ENCODE results near the gene RHBDD1.

Gene RHBDD1, protein sequence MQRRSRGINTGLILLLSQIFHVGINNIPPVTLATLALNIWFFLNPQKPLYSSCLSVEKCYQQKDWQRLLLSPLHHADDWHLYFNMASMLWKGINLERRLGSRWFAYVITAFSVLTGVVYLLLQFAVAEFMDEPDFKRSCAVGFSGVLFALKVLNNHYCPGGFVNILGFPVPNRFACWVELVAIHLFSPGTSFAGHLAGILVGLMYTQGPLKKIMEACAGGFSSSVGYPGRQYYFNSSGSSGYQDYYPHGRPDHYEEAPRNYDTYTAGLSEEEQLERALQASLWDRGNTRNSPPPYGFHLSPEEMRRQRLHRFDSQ
- long read RNA-seq, donor 1, result 0 reads
- long read RNA-seq, donor 2, partial matches to known transcripts, result 0 of 1 reads
- long read RNA-seq, donor 2, other reads (novel, unspliced or antisense), result 0 of 1 reads
- long read RNA-seq, donor 3, full-length matches to known transcripts, result 3 of 3 reads
- long read RNA-seq, donor 3, partial matches to known transcripts, result 0 of 3 reads
- long read RNA-seq, donor 3, other reads (novel, unspliced or antisense), result 0 of 3 reads
- long read RNA-seq, donor 4, full-length matches to known transcripts, result 3 of 3 reads
- long read RNA-seq, donor 4, partial matches to known transcripts, result 0 of 3 reads
- long read RNA-seq, donor 4, other reads (novel, unspliced or antisense), result 0 of 3 reads
- long read RNA-seq, donor 5, full-length matches to known transcripts, result 1 of 1 reads
- long read RNA-seq, donor 5, partial matches to known transcripts, result 0 of 1 reads
- long read RNA-seq, donor 5, other reads (novel, unspliced or antisense), result 0 of 1 reads
- long read RNA-seq, donor 6, partial matches to known transcripts, result 0 of 1 reads
- long read RNA-seq, donor 6, other reads (novel, unspliced or antisense), result 0 of 1 reads
- long read RNA-seq, donor 7, full-length matches to known transcripts, result 4 of 11 reads
- long read RNA-seq, donor 7, partial matches to known transcripts, result 7 of 11 reads
- long read RNA-seq, donor 7, other reads (novel, unspliced or antisense), result 0 of 11 reads
- long read RNA-seq, donor 8, full-length matches to known transcripts, result 1 of 1 reads
- long read RNA-seq, donor 8, partial matches to known transcripts, result 0 of 1 reads
- long read RNA-seq, donor 8, other reads (novel, unspliced or antisense), result 0 of 1 reads

DNA sequence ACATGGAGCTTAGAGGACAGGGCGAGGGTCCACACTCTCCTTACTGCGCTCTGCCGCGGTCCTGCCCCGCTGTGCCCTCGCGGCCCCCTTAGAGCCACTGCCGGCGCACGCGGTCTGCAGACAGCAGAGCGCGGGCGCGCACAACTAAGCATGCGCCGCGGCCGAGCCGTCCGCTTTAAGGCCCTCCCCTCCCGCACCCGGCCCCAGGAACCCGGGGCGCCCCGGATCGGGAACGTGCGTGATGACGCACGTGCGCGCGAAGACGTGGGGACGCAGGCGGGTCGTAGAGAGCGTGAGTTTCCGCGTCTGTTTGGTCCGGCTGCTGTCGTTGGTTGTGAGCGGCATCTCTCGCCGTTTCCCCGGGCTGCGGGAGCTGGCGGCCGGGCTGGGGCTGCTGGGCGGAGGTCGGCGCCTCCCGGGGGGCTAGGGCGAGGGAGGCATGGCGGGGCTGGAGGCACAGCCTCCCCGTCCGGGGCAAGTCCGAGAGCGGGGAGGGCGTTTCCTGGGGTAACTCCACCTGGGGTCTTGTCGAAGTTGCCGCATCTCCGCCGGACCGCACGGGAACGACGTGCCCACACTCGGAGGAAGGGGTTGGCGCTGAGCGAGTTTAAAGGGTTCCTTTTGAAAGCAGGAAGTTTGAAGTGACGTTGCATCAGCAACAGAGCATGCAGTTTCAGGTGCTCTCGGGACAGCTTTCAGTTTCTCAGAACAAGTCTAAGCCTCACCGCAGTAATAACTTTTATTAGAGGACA lies at the start of gene RHBDD1:
Gene RHBDD1 (plus strand): TSS at position 259 of the 752 bp plus-strand sequence. CDS start 28,640 bp downstream, outside the sequence.
- DNase-seq, result peak; percentile 96

DNA sequence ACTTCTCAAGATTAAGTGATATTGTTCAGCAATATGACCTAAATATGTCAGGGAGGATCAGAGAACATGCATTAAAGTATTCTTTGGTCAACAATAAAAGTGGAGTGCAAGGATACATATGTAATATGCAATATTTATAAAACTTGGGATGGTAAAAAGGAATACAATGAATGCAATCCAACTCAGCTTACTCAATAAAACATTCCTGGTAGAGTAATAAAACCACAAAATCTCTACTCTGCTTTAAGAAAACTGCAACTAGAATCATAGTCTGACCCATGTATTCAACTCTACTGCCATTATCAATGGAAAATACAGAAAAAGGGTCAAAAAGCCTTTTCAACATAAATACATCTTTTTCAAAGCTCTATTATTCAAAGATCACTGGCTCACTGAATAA lies 47.8 kb upstream of the RHBDD1 start:
- no peak for DNase-seq

DNA sequence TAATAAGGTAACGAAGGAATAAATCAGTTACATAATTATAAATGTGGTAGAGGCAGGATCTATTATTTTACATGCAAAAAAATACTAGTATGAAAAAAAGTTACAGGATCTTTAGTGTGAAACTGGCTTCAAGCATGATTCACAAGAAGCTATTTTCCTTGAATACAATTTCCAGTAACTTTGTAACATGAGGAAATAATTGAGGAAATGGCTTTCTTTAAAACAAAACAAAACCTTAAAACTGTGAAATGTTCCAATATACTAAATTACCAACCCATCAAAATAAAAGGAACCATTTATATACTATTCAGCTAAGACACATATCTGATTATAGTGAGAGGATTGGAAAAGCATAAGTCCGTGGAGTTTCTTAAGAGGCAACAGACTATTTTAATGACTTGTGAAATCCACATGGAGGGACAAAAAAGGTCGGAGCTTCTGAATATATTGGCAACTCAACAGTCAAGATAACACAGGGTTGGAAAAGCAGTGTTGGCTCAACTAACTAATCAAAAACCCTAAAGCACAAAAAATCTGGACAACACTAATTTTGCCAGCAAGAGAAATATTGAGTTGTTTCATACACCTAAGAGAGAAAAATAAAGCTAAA lies 46.9 kb upstream of the RHBDD1 start:
- no peak for DNase-seq

DNA sequence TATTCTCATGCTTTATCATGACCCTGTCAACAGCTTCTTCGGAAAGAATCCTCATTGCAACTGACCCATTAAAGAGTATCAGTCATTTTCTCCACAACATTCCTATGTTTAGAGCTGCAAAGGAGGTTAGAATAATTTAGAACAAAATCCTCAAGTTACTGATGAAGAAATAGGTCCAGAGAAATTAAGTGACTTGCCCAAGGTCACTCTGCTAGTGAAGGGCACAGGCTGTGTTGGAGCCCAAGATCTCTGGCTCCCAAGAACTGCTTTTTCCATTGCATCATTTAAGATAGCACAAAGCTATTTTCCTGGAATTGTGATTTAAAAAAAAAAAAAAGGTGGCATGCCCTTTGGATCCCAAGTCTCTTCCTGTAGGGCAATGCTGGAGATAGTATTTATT lies 45.8 kb upstream of the RHBDD1 start:
- DNase-seq, result no peak

DNA sequence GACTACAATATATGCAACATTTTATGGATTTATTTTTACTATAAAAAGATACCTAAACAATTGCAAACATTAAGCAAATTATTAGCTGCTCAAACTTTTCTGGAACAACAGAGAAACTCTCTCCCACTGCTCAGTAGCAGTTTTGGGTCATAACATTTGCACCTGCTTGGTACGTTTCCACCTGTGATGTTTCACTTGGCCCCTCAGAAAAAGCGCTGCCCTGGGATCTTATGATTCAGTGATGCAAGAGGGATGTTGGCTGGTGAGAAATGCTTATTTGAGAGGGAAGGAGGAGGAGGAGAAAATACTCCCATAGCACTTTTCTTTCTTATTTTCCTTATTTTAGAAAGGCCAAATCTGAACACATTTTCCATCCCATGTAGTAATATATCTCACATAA lies 45.4 kb upstream of the RHBDD1 start:
- DNase-seq, result no peak

DNA sequence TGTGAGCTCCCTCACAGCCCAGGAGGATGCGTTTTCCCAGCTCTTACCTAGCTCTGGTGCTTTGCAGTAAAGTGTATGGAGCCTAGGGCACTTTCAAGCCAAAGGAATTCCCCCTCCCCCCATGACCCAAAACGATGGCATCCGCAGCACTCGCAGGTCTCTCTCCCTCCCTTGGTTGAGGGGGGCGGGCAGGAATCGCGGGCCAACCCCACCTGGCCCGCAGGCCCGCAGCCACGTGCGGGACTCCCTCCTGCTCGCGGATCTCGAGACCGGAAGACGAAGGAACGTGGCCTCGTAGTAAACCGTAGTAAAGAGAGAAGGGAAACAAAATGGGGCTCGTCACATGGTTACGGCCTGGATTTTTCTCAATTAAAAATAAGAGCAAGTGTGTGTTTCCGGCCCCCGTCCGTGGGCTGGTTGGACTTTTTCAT lies 44.8 kb upstream of the RHBDD1 start:
- no peak for DNase-seq

DNA sequence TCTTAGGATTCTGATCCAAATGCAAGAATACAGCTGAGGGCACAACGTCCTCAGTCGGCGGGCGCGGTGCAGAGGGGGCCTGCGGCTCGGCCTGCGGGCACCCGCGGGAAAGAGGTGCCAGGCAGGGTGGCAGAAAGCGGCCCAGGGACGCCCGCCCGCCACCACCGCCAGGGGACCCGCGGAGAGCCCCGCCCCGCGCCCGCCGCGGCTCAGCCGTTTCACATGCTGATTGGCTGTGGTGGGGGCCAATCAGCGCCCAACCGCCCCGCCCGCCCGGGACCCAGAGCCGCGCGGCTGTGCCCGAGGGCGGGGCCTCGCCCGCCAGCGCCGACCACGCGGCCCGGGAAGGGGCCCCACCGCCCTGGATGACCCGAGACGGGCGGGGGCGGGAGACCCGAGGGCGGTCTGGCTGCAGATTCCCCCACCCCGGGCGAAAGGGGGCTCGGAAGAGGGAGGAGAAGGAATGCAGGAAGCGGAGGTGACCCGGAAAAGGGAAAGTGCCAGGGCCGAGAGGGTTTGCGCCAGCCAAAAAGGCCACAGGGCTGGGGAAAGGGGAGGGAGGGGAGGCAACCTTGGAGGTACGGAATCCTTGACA lies 44.3 kb upstream of the RHBDD1 start:
- DNase-seq, result peak; percentile 96

DNA sequence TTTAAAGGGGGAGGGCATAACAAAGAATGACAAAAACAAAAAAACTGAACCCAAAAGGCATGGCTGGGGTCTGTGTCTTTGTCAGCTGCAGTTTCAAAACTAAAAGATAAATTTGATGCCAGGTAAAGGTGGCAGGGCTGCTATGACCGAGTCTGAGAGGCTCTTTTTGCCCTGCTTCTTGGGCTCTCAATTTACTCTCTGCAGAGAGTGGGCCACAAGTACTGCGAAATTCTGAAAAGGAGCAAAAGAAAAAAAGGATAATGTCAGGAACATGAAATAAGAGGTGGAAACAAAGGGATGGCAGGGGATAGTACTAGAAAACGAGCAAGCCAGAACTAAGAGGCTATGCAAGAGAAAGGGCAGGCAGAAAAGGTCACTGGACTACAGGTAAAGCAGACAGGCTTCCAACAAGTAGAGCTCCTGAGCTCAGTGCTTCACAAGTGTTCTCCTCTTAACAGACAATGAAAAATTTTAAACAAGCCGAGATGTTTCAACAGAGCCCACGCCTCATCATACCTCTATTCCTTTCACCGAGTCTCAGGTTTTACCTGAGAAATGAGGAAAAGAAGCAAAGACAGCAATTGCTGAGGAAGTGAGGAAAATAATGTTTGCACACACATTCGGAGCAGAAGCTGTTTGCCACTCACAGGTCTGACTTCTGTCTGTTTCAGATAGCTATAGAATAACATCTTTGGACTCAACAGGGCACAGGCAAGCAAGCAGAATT lies 43.5 kb upstream of the RHBDD1 start:
- peak; percentile 50 for DNase-seq

DNA sequence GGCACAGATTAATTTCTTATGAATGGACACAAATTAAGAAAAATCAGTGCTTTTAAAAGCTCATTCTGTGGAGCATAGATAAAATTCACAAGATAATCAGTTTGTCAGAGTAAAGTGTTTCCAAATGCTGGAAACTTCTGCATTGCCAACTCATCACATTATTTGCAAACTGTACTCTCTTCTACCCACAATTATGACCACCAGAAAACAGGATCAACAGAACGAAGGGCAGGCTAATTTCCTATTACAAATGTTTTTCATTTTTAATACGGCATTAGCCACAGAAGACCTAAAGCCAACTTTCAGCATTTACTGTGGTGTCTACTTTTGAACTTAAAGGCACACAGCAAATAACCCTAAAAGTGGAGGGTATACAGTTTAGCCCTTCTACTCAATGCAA lies 42.2 kb upstream of the RHBDD1 start:
- no peak for DNase-seq

DNA sequence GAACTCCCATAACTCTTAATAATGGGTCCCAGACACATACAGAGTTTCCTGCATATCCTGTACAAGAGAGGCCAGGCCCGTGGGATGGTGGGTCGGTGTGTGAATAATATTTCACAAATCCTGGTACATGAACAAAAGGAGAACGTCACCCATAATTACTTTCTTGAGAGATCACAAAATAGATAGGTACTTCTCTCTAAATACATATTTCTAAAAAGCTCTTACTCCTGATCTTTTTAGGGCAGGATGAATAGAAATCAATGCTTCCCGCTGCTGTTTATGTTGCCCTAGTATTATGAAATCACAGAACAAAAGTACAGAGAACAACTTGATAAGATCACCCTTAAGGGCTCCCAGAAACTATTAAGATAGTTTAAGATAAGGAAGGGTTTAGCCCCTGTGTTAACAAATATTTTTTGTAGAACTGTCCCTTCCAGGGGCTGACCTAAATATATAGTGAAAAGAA lies 41.6 kb upstream of the RHBDD1 start:
- DNase-seq, result peak; percentile 25

DNA sequence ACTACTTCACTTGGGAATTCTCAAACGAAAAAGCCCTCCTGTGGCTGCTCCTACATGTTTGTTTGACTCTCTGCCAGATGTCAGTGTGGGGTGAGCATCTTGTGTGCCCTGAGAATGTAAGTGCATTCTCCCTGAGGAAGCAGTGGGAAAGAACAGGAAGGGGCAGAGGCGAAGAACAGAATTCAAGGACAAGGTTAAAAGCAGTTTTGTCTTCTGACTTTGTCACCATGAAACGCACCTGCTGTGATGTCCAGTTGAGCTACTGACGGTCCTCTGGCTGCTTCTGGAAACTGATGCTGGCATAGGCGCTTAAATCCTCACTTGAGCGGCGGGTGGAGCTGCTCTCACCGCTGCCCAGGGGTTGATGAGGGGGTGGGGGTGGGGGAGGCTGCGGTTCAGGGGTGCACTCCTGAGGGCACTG lies 41.1 kb upstream of the RHBDD1 start:
- peak; percentile 22 for DNase-seq

DNA sequence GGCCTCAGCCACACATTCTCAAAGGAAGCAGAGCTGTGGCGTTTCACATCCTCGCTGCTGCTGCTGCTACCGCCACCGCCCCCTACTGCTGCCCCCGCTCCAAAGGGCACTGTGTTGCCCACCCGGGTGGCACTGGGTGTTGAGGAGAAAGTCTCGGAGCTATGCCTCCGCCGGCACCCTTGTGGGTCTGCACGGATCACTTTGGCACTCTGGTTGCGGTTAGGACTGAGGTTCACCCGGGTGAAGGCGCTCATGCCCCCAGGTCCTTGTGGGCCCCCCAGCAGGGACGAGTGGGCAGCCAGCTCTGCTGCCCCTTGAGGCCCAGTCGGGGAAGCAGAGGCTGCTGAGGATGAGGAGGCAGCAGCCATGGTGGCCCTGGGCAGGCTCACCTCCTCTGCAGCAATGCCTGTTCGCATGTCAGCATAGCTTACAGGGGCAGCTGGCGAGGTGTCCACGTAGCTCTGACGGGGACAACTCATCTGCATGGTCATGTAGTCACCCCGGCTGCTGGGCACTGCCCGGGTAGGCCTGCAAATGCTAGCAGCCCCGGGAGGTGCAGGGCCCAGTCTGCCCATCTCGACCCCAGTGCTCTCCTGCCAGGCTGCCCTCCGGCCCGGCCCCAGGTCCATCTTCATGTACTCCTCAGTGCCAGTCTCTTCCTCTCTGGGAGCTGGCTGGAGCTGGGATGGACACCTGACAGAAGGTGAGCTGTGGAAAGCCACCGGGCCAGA lies 40.4 kb upstream of the RHBDD1 start:
- peak; percentile 11 for DNase-seq

DNA sequence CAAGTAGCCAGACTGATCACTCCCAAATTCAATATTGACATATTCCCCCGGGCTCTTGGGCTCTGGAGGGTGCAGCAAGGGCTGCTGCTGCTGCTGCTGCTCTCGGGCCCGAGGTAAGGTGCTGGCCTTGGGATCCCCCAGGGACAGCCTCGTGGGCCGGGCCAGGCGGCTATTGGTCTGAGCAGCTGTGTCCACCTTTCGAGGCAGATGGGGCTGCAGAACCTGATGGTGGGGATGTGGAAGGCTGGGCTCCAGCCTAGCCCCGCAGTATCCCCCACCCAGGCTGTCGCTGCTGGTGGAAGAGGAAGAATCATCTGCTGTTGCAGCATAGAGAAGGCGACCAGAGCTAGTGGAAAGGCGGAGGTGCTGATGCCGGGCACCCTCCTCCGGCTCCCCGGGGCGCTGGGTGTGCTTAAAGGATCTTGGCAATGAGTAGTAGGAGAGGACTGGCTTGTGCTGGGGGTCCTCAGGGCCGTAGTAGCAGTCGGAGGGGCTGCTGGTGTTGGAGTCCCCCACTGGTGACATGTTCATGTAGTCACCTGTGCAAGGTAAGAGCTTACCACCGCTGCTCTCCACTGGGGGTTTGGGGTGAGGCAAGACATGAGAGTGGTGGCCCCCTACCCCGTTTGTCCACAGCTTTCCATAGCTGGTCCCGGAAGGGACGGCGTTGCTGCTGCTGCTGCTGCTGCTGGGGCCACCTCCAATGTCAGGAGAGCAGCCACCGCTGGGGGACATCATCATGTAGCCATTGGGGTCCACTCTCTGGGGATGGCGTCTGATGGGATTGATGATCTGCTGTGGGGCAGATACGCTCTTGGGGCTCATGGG lies 39.6 kb upstream of the RHBDD1 start:
- DNase-seq, result peak; percentile 5

DNA sequence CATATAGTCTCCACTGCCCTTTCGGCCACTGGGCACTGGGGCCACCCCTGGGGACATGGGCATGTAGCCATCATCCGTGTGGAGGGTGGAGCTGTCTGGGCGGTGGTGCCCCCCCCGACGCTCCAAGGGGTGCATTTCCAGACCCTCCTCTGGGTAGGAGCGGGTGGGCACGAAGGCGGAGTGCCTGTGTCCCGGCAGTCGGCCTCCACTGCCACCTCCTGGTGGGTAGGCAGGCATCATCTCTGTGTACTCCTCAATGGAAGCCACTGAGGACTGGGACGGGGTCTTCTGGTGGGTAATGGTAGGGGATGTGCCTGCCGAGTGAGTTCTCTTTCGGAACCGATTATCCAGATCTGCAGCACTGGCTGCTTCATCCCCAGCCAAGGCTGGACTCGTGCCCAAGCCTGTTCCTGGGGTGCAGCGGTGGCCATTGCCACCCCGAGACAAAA lies 39.0 kb upstream of the RHBDD1 start:
- DNase-seq, result no peak

DNA sequence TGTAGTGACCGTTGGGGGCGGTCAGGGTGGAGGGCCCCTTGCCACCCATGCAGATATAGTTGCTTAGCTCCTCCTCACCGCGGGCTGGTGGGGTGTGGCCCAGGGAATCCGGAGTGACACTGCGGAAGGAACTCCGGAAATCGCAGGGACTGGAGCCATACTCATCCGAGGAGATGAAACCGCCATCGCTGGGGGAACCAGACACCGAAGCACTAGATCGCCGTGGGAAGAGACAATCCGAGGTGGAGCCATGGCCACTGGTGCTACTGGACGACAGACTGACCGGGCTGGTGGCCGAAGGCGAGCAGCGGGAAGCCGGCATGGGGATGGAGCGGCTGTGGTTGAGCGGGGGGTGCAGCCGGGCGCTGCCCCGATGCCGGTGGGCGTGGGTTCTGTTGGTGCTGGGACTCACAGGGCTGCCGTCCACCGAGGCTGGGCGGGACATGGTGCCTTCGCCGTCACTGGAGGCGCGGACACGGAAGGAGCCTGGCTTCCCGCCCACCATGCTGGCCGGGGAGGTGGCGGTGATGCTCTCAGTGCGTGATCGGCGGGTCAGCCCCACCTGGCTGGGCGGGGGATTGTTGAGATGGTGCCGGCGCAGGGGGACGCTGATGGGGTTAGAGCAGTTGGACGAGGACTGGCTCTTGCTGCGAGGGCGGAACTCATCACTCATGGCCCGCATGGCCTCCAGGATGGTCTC lies 38.4 kb upstream of the RHBDD1 start:
- no peak for DNase-seq

DNA sequence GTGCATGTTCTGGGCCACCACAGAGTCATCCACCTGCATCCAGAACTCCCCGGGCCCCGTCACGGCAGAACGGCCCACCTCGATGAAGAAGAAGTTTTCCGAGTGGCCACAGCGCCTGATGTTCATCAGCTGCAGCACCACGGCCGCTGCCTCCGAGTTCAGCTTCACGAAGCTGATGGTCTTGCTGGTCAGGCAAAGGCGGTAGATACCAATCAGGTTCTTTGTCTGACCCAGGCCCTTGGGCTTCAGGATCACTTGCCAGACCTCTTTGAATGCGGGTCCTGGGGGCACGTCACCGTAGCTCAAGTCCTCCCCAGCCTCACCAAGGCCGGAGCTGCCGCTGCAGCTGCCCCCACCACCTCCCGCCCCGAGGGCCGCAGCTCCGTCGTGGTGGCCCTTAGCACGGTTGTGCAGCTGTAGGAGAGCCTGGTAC lies 37.8 kb upstream of the RHBDD1 start:
- no peak for DNase-seq

DNA sequence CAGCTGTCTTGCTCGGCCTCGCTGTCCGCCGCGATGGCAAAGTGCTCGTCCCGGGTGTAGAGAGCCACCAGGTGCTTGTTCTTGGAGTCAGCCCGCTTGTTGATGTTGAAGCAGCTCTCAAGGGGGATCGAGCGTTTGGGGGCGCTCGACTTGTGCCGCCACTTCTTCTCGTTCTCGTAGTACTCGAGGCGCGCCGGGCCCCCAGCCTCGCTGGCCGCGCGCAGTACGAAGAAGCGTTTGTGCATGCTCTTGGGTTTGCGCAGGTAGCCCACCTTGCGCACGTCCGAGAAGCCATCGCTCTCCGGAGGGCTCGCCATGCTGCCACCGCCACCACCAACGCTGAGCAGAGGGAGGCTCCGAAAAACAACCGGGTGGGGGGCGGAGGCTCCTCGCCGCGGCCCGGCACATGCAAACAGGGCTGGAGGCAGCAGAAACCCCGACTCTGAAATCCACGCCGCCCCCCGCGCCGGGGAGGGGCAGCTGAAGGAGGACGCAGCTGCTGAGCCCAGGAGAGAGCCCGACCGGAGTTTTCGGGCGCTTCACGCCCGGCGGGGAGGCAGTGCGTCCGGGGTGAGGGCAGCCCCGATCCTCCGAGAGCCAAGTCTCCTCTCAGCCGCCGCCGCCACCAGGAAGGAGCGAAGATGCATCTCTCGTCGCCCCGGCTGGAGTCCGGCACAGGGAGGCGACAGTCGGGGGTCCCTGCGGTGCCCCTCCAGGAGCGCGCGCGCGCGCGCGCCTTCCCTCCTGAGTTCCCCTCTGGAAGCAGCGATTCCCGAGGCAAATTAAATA lies 37.2 kb upstream of the RHBDD1 start:
- DNase-seq, result peak; percentile 89

All from right kidney (tissue), 9 donors.